Measurements from ENCODE around the gene BRCC3. TPM values are rescaled to one million over a fixed set of nuclear protein-coding genes. Genes with fewer than 3 reads are reported as not detected.
A peak's percentile ranks its signal among the peaks of the same experiment; 100 is the strongest.

The BRCC3 gene
- total and polyA plus RNA-seq, 2 of the 13 experiments (the other 11 are each of a cell fraction or from before 2014, with no cell fraction given) = 19.8 to 24.3 TPM

DNA sequence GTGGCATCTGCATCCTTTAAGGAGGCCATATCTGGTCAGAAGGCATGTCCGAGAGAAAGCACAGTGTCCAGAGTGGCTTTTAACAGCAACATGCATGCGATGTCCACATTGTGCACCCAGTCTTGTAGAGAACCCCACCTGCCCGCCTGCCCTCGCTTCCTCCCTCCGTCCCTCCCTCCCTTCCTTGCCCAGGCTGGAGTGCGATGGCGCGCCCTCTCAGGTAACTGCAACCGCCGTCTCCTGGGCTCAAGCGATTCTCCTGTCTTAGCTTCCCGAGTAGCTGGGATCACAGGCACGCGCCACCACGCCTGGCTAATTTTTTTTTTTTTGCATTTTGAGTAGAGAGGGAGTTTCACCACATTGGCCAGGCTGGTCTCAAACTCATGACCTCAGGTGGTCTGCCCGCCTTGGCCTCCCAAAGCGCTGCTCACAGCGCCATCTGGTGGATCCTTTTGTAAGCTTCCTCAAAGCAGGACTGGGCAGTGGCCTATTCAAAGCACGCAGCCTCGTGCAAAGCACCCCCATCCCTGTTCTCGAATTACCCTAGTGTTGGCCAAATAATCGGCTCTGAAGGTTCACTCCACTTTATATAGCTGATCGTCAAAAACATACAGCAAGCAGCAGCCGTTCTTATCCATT lies 15.0 kb downstream of the BRCC3 start (continued):
- TF ChIP-seq, protein P1, sequence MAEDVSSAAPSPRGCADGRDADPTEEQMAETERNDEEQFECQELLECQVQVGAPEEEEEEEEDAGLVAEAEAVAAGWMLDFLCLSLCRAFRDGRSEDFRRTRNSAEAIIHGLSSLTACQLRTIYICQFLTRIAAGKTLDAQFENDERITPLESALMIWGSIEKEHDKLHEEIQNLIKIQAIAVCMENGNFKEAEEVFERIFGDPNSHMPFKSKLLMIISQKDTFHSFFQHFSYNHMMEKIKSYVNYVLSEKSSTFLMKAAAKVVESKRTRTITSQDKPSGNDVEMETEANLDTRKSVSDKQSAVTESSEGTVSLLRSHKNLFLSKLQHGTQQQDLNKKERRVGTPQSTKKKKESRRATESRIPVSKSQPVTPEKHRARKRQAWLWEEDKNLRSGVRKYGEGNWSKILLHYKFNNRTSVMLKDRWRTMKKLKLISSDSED (CRISPR knock-in tag; IDR thresholded peaks at IDR 0.05) = no peak
- TF ChIP-seq MAZ (IDR thresholded peaks at IDR 0.05; ENCODE audit: borderline replicate concordance, low read depth, low read length) (no peak), MAZ (CRISPR knock-in tag; IDR thresholded peaks at IDR 0.05; ENCODE audit: low read depth) (no peak), ATM (IDR thresholded peaks at IDR 0.05; ENCODE audit: borderline replicate concordance) (no peak), SMC3 (IDR thresholded peaks at IDR 0.05; ENCODE audit: low read length) (peak; percentile 24; the same call in 1 of the 2 replicates), GLI4 (CRISPR knock-in tag; IDR thresholded peaks at IDR 0.05; ENCODE audit: borderline replicate concordance) (no peak), AGO1 (IDR thresholded peaks at IDR 0.05; ENCODE audit: low read depth, low read length, poor library complexity, severe bottlenecking) (no peak), ZMYM4 (CRISPR knock-in tag; IDR thresholded peaks at IDR 0.05) (0 out of 2 replicates have a peak, but pooled peaks have one; percentile 22), ZNF75D (CRISPR knock-in tag; IDR thresholded peaks at IDR 0.05; ENCODE audit: borderline replicate concordance) (no peak), RXRA (CRISPR knock-in tag; IDR thresholded peaks at IDR 0.05) (no peak), ZNF343 (CRISPR knock-in tag; IDR thresholded peaks at IDR 0.05) (no peak)
- TF ChIP-seq, protein P2, sequence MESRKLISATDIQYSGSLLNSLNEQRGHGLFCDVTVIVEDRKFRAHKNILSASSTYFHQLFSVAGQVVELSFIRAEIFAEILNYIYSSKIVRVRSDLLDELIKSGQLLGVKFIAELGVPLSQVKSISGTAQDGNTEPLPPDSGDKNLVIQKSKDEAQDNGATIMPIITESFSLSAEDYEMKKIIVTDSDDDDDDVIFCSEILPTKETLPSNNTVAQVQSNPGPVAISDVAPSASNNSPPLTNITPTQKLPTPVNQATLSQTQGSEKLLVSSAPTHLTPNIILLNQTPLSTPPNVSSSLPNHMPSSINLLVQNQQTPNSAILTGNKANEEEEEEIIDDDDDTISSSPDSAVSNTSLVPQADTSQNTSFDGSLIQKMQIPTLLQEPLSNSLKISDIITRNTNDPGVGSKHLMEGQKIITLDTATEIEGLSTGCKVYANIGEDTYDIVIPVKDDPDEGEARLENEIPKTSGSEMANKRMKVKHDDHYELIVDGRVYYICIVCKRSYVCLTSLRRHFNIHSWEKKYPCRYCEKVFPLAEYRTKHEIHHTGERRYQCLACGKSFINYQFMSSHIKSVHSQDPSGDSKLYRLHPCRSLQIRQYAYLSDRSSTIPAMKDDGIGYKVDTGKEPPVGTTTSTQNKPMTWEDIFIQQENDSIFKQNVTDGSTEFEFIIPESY (CRISPR knock-in tag; IDR thresholded peaks at IDR 0.05) = peak; percentile 96

All from HepG2 (cell line).